Stimulated activated CD4-positive, alpha-beta T cell treated with anti-CD3 and anti-CD28 coated beads, TNF-alpha, amount 100 ng/mL, for 24 hours (primary cell): ENCODE data around the gene TBC1D10A.

Experiments
- DNase-seq, 3 experiments: peaks; one replicate each; pipeline ENCODE4 v3.0.0-alpha.2; 2020; ENCODE audit warnings: low read depth in 3 of 3

TBC1D10A gene

DNA sequence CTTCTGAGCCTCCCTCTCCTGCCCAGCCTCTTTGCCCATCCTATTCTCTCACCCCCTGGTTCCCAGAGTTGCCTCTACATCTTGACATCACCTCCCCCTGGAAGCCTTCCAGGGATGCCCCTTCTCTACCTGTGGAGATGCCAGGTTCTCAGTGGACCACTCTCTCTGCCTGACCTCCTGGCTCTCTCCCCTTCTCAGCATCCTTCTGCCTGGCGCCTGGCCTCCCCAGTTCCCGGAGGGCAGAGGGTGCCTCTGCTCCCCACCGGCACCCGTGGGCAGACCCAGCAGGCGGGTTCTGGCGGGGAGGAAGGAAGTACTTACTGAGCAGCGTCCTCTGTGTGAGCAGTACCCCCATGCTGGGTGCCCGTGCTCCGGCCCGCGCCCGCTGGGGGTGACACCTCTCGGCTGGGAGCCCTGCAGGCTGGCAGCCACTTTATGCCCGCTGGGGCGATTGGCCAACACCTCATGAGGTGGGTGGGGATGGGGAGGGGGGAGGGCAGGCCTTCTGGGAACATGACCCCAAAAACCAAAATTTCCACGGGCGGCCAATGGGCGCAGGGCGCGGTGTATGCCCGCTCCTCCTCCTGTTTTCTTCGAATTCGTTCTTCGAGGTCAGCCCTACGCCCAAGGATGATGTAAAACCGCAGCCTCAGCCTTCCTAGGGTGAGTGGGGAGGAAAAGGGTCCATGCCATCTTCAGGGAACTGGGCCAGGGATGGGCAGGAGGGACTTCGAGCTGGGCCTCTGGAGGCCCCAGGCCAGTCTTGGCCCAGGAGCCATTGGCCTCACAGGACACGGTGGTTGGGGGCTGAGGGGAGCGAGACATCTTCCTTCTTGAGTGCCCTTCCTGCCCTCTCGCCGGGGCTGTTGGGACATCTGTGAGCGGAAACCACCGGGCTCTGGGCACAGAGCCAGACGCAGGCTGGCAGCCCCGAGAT, 60.0 kb downstream of the TBC1D10A start, which contains the start of gene OSM:
OSM (minus strand) TSS at position 407 of the 937 bp plus-strand sequence; CDS start at position 355, 52 bp downstream.
- peak; percentile 37 to 77 (median 45) for DNase-seq

GRCh38 chr22:30265823-30266444, 60.8 kb downstream of the TBC1D10A start:
- DNase-seq: peak; percentile 70 to 87 (median 77)

DNA sequence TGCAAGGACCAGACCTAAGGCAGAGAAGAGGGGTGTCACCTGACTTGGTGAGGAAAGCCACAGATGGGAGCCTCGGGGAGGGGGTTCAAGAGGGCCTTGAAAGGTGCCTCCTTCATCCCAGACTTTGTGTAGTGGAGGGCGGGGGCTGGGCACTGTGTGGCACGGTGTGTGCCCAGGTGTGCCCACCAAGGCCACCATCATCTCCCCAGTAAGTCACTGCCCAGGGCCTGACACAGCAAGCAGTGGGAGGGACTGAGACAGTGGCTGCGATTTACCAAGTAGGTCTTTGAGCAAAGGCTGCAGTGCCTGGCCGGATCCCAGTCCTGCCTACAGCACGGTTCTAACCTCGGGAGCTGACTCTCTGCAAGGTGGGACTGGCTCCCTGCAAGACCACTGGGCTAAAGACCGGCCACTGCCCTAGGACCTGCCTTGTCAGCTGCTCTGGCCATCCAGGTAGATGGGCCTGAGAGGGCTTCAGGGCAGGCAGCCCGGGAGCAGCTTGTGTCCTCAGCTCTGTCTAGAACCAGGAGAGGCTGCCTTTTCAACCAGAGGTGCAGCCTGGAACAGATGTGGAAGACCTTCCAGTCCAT, 61.5 kb downstream of the TBC1D10A start:
- no peak for DNase-seq

GRCh38 chr22:30263883-30264282, 62.9 kb downstream of the TBC1D10A start:
- DNase-seq: no peak

GRCh38 chr22:30262917-30263741, 63.6 kb downstream of the TBC1D10A start:
- DNase-seq: peak; percentile 61 to 80 (median 72)

GRCh38 chr22:30262112-30262511, 64.6 kb downstream of the TBC1D10A start:
- no peak for DNase-seq

GRCh38 chr22:30261134-30261533, 65.6 kb downstream of the TBC1D10A start:
- no peak for DNase-seq

- DNase-seq: no peak
These were observed 66.1 kb downstream of the TBC1D10A start for GRCh38 chr22:30260682-30261081.

- DNase-seq: no peak
These were observed 66.5 kb downstream of the TBC1D10A start for GRCh38 chr22:30260276-30260675.

DNA sequence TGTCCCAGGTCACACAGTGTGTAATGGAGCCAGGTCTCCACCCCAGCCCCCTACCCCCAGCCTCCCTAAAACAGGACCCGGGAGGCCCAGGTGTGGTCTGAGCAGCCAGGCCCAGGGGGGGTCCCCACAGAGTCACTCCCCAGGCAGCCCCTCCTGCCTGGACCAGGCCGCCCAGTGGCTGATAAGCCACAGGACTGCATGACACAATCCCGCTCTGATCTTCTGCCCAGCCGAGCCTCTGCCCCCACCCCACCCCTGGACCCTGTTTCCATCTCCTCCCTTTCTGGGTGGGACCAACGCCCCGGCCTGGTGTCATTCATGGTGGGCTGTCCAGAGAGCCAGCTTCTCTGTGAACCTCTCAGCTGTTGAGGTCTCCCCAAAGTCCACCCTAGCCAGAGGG, 72.4 kb downstream of the TBC1D10A start:
- no peak for DNase-seq

- no peak for DNase-seq
These were observed 73.4 kb downstream of the TBC1D10A start for GRCh38 chr22:30253205-30253852.

GRCh38 chr22:30252411-30253204, 74.1 kb downstream of the TBC1D10A start:
- DNase-seq: no peak

- DNase-seq: no peak
These were observed 75.0 kb downstream of the TBC1D10A start for GRCh38 chr22:30251711-30252110.

GRCh38 chr22:30250661-30251267, 76.0 kb downstream of the TBC1D10A start:
- no peak for DNase-seq

- DNase-seq: no peak
These were observed 76.6 kb downstream of the TBC1D10A start for GRCh38 chr22:30250039-30250565.

GRCh38 chr22:30249049-30250038, 77.4 kb downstream of the TBC1D10A start:
- DNase-seq: no peak

- DNase-seq: no peak
These were observed 78.3 kb downstream of the TBC1D10A start for GRCh38 chr22:30248484-30248883.

GRCh38 chr22:30247974-30248373, 78.8 kb downstream of the TBC1D10A start:
- no peak for DNase-seq
